Effector memory CD4-positive, alpha-beta T cell (primary cell): Measurements from ENCODE around the gene CCDC159.

Source experiments
- DNase-seq, 3 donors: peaks; one replicate each; pipeline ENCODE4 v3.0.0-alpha.2; 2020
- H3K27ac ChIP-seq: 2 replicates; pipeline ENCODE4 v1.7.0; 2013; ENCODE audit warnings: mild to moderate bottlenecking, low read length, moderate library complexity; ENCODE audit not compliant: insufficient read depth, poor library complexity, severe bottlenecking
- H3K27me3 ChIP-seq: replicated peaks from 2 replicates; pipeline ENCODE4 v1.7.0; 2013; ENCODE audit warnings: mild to moderate bottlenecking, low read length; ENCODE audit not compliant: insufficient read depth, control insufficient read depth, poor library complexity, severe bottlenecking
- H3K36me3 ChIP-seq: 2 replicates; pipeline ENCODE4 v1.7.0; 2013; ENCODE audit warnings: mild to moderate bottlenecking, low read length, moderate library complexity; ENCODE audit not compliant: control insufficient read depth, insufficient read depth
- H3K4me1 ChIP-seq: 2 replicates; pipeline ENCODE4 v1.7.0; 2013; ENCODE audit warnings: low read length, mild to moderate bottlenecking; ENCODE audit not compliant: control insufficient read depth, insufficient read depth, poor library complexity, severe bottlenecking
- H3K4me3 ChIP-seq: 2 replicates; pipeline ENCODE4 v1.7.0; 2013; ENCODE audit warnings: low read length, low read depth, mild to moderate bottlenecking; ENCODE audit not compliant: insufficient read depth, poor library complexity, severe bottlenecking
- H3K9me3 ChIP-seq: 2 replicates; pipeline ENCODE4 v1.7.0; 2013; ENCODE audit warnings: mild to moderate bottlenecking, low read length, moderate library complexity; ENCODE audit not compliant: control insufficient read depth

Gene CCDC159

GRCh38 chr19:11390933-11391680, 44.8 kb downstream of the CCDC159 start:
- peaks cover 5% of the 10 kb centered on the region for H3K9me3 ChIP-seq
- no peaks in the 10 kb centered on the region for H3K36me3 ChIP-seq
- H3K4me3 ChIP-seq: no peak overlapping the region
- no peak for DNase-seq
- no peak overlapping the region for H3K27ac ChIP-seq
- H3K4me1 ChIP-seq: no peaks in the 10 kb centered on the region
- H3K27me3 ChIP-seq: no peaks in the 10 kb centered on the region

GRCh38 chr19:11397089-11397610, 50.8 kb downstream of the CCDC159 start:
- no peaks in the 10 kb centered on the region for H3K36me3 ChIP-seq
- DNase-seq: no peak
- no peaks in the 10 kb centered on the region for H3K4me1 ChIP-seq
- H3K4me3 ChIP-seq: no peak overlapping the region
- H3K9me3 ChIP-seq: no peaks in the 10 kb centered on the region
- no peaks in the 10 kb centered on the region for H3K27me3 ChIP-seq
- no peak overlapping the region for H3K27ac ChIP-seq

GRCh38 chr19:11399667-11400066, 53.3 kb downstream of the CCDC159 start:
- Histone ChIP-seq H3K27me3 (no peaks in the 10 kb centered on the region), H3K4me3 (no peak overlapping the region), H3K36me3 (no peaks in the 10 kb centered on the region), H3K27ac (no peak overlapping the region), H3K9me3 (no peaks in the 10 kb centered on the region), H3K4me1 (no peaks in the 10 kb centered on the region)
- no peak for DNase-seq

- Histone ChIP-seq H3K27ac (no peak overlapping the region), H3K36me3 (no peaks in the 10 kb centered on the region), H3K27me3 (no peaks in the 10 kb centered on the region), H3K4me1 (no peaks in the 10 kb centered on the region), H3K4me3 (no peak overlapping the region), H3K9me3 (no peaks in the 10 kb centered on the region)
- no peak for DNase-seq
Measured at GRCh38 chr19:11400798-11401197, 54.5 kb downstream of the CCDC159 start.

GRCh38 chr19:11401808-11402543, 55.7 kb downstream of the CCDC159 start:
- no peaks in the 10 kb centered on the region for H3K9me3 ChIP-seq
- no peak overlapping the region for H3K27ac ChIP-seq
- H3K4me1 ChIP-seq: no peaks in the 10 kb centered on the region
- no peaks in the 10 kb centered on the region for H3K36me3 ChIP-seq
- H3K4me3 ChIP-seq: no peak overlapping the region
- no peak for DNase-seq
- peaks cover 7% of the 10 kb centered on the region for H3K27me3 ChIP-seq
